Gastrocnemius medialis (tissue), 4 donors: Measurements from ENCODE around the gene KDM3A.

Experiments used
- POLR2A ChIP-seq, 2 donors: fragments of 450-650 bp; IDR thresholded peaks; one replicate each; pipeline ENCODE4 v1.6.1; 2017; ENCODE audit warnings: antibody characterized with exemption in 2 of 2, mild to moderate bottlenecking in 2 of 2, moderate library complexity in 2 of 2
- TF ChIP-seq, protein P1 (sequence below), 5 experiments: fragments of 450-650 bp in 3 of 5; fragments of 200-600 bp in 2 of 5; sonication (generic) in 2 of 5; IDR thresholded peaks in 4 of 5; conservative IDR thresholded peaks in 1 of 5; 1 replicate in 4 of 5; 2 replicates in 1 of 5; pipeline ENCODE4 v1.5.1; 2016 to 2019; ENCODE audit warnings: antibody characterized with exemption in 5 of 5, mild to moderate bottlenecking in 3 of 5, moderate library complexity in 3 of 5

- TF ChIP-seq, protein P1, sequence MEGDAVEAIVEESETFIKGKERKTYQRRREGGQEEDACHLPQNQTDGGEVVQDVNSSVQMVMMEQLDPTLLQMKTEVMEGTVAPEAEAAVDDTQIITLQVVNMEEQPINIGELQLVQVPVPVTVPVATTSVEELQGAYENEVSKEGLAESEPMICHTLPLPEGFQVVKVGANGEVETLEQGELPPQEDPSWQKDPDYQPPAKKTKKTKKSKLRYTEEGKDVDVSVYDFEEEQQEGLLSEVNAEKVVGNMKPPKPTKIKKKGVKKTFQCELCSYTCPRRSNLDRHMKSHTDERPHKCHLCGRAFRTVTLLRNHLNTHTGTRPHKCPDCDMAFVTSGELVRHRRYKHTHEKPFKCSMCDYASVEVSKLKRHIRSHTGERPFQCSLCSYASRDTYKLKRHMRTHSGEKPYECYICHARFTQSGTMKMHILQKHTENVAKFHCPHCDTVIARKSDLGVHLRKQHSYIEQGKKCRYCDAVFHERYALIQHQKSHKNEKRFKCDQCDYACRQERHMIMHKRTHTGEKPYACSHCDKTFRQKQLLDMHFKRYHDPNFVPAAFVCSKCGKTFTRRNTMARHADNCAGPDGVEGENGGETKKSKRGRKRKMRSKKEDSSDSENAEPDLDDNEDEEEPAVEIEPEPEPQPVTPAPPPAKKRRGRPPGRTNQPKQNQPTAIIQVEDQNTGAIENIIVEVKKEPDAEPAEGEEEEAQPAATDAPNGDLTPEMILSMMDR (IDR thresholded peaks at IDR 0.05 in 4 of 5, conservative IDR thresholded peaks at IDR 0.05 in 1 of 5): peak in 1 of 5 experiments; percentile 5
- TF ChIP-seq POLR2A (IDR thresholded peaks at IDR 0.05): no peak
These were observed at the start of gene KDM3A for GRCh38 chr2:86440631-86441391.
